CD14-positive monocyte (primary cell): ENCODE data around the gene NUMB. TPM values are rescaled to one million over a fixed set of nuclear protein-coding genes. Genes with fewer than 3 reads are reported as not detected.
A peak's percentile ranks its signal among the peaks of the same experiment; 100 is the strongest.

Experiments
- DNase-seq, 3 donors: peaks; one replicate each; pipeline ENCODE4 v3.0.0-alpha.2; 2011 to 2022
- H2AFZ ChIP-seq: 2 replicates; pipeline ENCODE4 v1.6.0; 2012; ENCODE audit warnings: mild to moderate bottlenecking, low read depth, low read length, inconsistent platforms; ENCODE audit not compliant: insufficient read depth, poor library complexity, severe bottlenecking
- H3K27ac ChIP-seq, 2 donors: 1 replicate in 1 of 2; 2 replicates in 1 of 2; pipeline ENCODE4 v1.5.1; 2012 to 2013; ENCODE audit warnings: low read length in 2 of 2, control low read depth in 1 of 2, inconsistent platforms in 1 of 2, low read depth in 1 of 2, mild to moderate bottlenecking in 1 of 2
- H3K27me3 ChIP-seq, 2 donors: one replicate each; pipeline versions ENCODE4 v1.6.0 to v1.6.1; 2011 to 2013; ENCODE audit warnings: low read length in 2 of 2; ENCODE audit not compliant: control insufficient read depth in 2 of 2, insufficient read depth in 2 of 2
- H3K36me3 ChIP-seq, 2 donors: replicated peaks in 1 of 2; 1 replicate in 1 of 2; 2 replicates in 1 of 2; pipeline versions ENCODE4 v1.5.1 to v1.6.1; 2012 to 2013; ENCODE audit warnings: low read length in 2 of 2, control low read depth in 1 of 2, inconsistent platforms in 1 of 2, mild to moderate bottlenecking in 1 of 2; ENCODE audit not compliant: insufficient read depth in 2 of 2, control insufficient read depth in 1 of 2
- H3K4me1 ChIP-seq, 2 donors: 1 replicate in 1 of 2; 2 replicates in 1 of 2; pipeline versions ENCODE4 v1.5.1 to v1.6.1; 2012 to 2013; ENCODE audit warnings: low read length in 2 of 2, control low read depth in 1 of 2, inconsistent platforms in 1 of 2, mild to moderate bottlenecking in 1 of 2, moderate library complexity in 1 of 2; ENCODE audit not compliant: insufficient read depth in 2 of 2, control insufficient read depth in 1 of 2
- H3K4me2 ChIP-seq: replicated peaks from 2 replicates; pipeline ENCODE3; 2012; ENCODE audit warnings: low read length, moderate library complexity, mild to moderate bottlenecking; ENCODE audit not compliant: poor library complexity, severe bottlenecking; ENCODE audit errors: extremely low read depth
- H3K4me3 ChIP-seq, 3 experiments: fragments of 200-600 bp in 1 of 3; sonication (generic) in 1 of 3; replicated peaks in 1 of 3; 1 replicate in 2 of 3; 2 replicates in 1 of 3; pipeline ENCODE4 v1.5.1; 2011 to 2013; ENCODE audit warnings: low read length in 3 of 3, mild to moderate bottlenecking in 3 of 3, control low read depth in 2 of 3, low read depth in 2 of 3, inconsistent platforms in 1 of 3, moderate library complexity in 1 of 3
- H3K79me2 ChIP-seq: 2 replicates; pipeline ENCODE4 v1.6.0; 2012; ENCODE audit warnings: mild to moderate bottlenecking, control low read depth, inconsistent platforms, low read length, moderate library complexity; ENCODE audit not compliant: insufficient read depth
- H3K9ac ChIP-seq: 2 replicates; pipeline ENCODE4 v1.6.0; 2017; ENCODE audit warnings: low read length, mild to moderate bottlenecking; ENCODE audit not compliant: insufficient read depth, poor library complexity, severe bottlenecking
- H3K9me3 ChIP-seq, 2 donors: replicated peaks in 1 of 2; 1 replicate in 1 of 2; 2 replicates in 1 of 2; pipeline versions ENCODE4 v1.5.1 to v1.6.1; 2012 to 2013; ENCODE audit warnings: low read length in 2 of 2, control low read depth in 1 of 2; ENCODE audit not compliant: control insufficient read depth in 1 of 2, insufficient read depth in 1 of 2
- H4K20me1 ChIP-seq: 2 replicates; pipeline ENCODE4 v1.6.0; 2012; ENCODE audit warnings: mild to moderate bottlenecking, low read length, control low read depth, moderate library complexity; ENCODE audit not compliant: insufficient read depth
- H3K27ac Mint-ChIP-seq, 7 donors: one replicate each; pipeline ENCODE4 v1.8.0; 2020; ENCODE audit warnings: mild to moderate bottlenecking in 7 of 7, mixed read lengths in 7 of 7, moderate library complexity in 6 of 7, inconsistent platforms in 2 of 7
- H3K27me3 Mint-ChIP-seq, 3 donors: one replicate each; pipeline ENCODE4 v1.8.0; 2021 to 2022; ENCODE audit warnings: low read depth in 3 of 3, mild to moderate bottlenecking in 3 of 3, mixed read lengths in 3 of 3, moderate library complexity in 3 of 3, inconsistent platforms in 1 of 3
- H3K36me3 Mint-ChIP-seq, 2 donors: one replicate each; pipeline ENCODE4 v1.8.0; 2020; ENCODE audit warnings: mixed read lengths in 2 of 2, inconsistent platforms in 1 of 2, mild to moderate bottlenecking in 1 of 2
- H3K4me1 Mint-ChIP-seq: one replicate; pipeline ENCODE4 v1.8.0; 2020; ENCODE audit warnings: mild to moderate bottlenecking, mixed read lengths
- H3K4me3 Mint-ChIP-seq, 2 donors: one replicate each; pipeline ENCODE4 v1.8.0; 2020; ENCODE audit warnings: mild to moderate bottlenecking in 2 of 2, mixed read lengths in 2 of 2, moderate library complexity in 1 of 2
- H3K9me3 Mint-ChIP-seq, 7 donors: one replicate each; pipeline ENCODE4 v1.8.0; 2020 to 2022; ENCODE audit warnings: mixed read lengths in 7 of 7, mild to moderate bottlenecking in 6 of 7, moderate library complexity in 6 of 7, inconsistent platforms in 2 of 7
- CTCF ChIP-seq: fragments of 200-600 bp; IDR thresholded peaks from one replicate; pipeline ENCODE4 v1.8.0; 2022; ENCODE audit warnings: antibody characterized with exemption, mild to moderate bottlenecking
- WGBS: methylation state at CpG from one replicate; pipeline ENCODE4 v1.1.5; 2013; ENCODE audit warnings: missing lambda C conversion rate; ENCODE audit not compliant: insufficient coverage; 5-methylcytosine and 5-hydroxymethylcytosine counted together
- intact Hi-C, 2 donors: fragments of 100-400 bp; cut with micrococcal nuclease; formaldehyde crosslinking; loops; one replicate each; pipeline versions ENCODE4 v1.15.0 to v1.15.1; 2023
- polyA plus RNA-seq, 3 donors: library from polyadenylated mRNA; depleted of rRNA in 1 of 3; unstranded in 2 of 3; stranded (reverse) in 1 of 3; fragments of 300-500 nt in 2 of 3; fragments of >200 nt in 1 of 3; fragmentation: Illumina TruSeq in 2 of 3; gene quantifications; 1 replicate in 2 of 3; 2 replicates in 1 of 3; pipeline ENCODE4 v1.2.3, GENCODE V29; 2012 to 2021

Gene NUMB
- polyA plus RNA-seq, 3 donors = 83.4 to 223 (median 126) TPM

GRCh38 chr14:73246387-73247150 is 211.8 kb downstream of the NUMB start:
- peaks cover 20 to 55% of the 10 kb centered on the region in 2 donors for H3K4me1 ChIP-seq
- peak overlapping the region; percentile 33 to 82 (median 76) for H3K4me3 ChIP-seq
- peak overlapping the region; percentile 57 for H3K9ac ChIP-seq
- no peak for DNase-seq
- Mint-ChIP-seq H3K27ac (no peak overlapping the region), H3K4me3 (peak overlapping the region; percentile 77 to 88), H3K9me3 (peaks cover 0 to 3% (median under 1%) of the 10 kb centered on the region in 7 donors), H3K4me1 (peaks cover 41% of the 10 kb centered on the region), H3K36me3 (peaks cover 0 to 4% of the 10 kb centered on the region in 2 donors), H3K27me3 (peaks cover 24 to 35% (median 29%) of the 10 kb centered on the region in 3 donors)
- TF ChIP-seq CTCF = no peak
- no peaks in the 10 kb centered on the region for H3K36me3 ChIP-seq
- peaks cover 0 to 22% of the 10 kb centered on the region in 2 donors for H3K27me3 ChIP-seq
- no peaks in the 10 kb centered on the region for H3K79me2 ChIP-seq
- intact Hi-C loops = no loop called here
- no peaks in the 10 kb centered on the region for H3K9me3 ChIP-seq
- peak overlapping the region; percentile 98 for H2AFZ ChIP-seq
- H3K4me2 ChIP-seq = peak overlapping the region; percentile 99
- WGBS = 81% methylated on average over 9 of the region's 18 CpGs
- no peaks in the 10 kb centered on the region for H4K20me1 ChIP-seq
- H3K27ac ChIP-seq = no peak overlapping the region

GRCh38 chr14:73245480-73246325 is 212.6 kb downstream of the NUMB start:
- Histone ChIP-seq H3K27ac (no peak overlapping the region), H3K27me3 (peaks cover 0 to 22% of the 10 kb centered on the region in 2 donors), H3K4me2 (peak overlapping the region; percentile 99), H3K79me2 (no peaks in the 10 kb centered on the region), H3K4me3 (peak overlapping the region; percentile 33 to 82 (median 76)), H3K9ac (peak overlapping the region; percentile 57), H4K20me1 (no peaks in the 10 kb centered on the region), H3K4me1 (peaks cover 29 to 64% of the 10 kb centered on the region in 2 donors), H3K36me3 (no peaks in the 10 kb centered on the region), H3K9me3 (no peaks in the 10 kb centered on the region), H2AFZ (peak overlapping the region; percentile 98)
- peak; percentile 53 to 67 (median 62) for DNase-seq
- no peak for TF ChIP-seq CTCF
- Mint-ChIP-seq H3K9me3 (peaks cover 0 to 4% (median 2%) of the 10 kb centered on the region in 7 donors), H3K27me3 (peaks cover 24 to 34% (median 31%) of the 10 kb centered on the region in 3 donors), H3K4me1 (peaks cover 50% of the 10 kb centered on the region), H3K36me3 (peaks cover 0 to 4% of the 10 kb centered on the region in 2 donors), H3K4me3 (peak overlapping the region; percentile 77 to 88), H3K27ac (no peak overlapping the region)
- 4% methylated on average over 47 of the region's 64 CpGs for WGBS
- intact Hi-C loops = no loop called here
